GM23248 (cell line): ENCODE results near the gene PPA2. TPM values are rescaled to one million over a fixed set of nuclear protein-coding genes. Genes with fewer than 3 reads are reported as not detected.

Source experiments
- DNase-seq: peaks from one replicate; pipeline ENCODE4 v3.0.0-alpha.2; 2015
- H2AFZ ChIP-seq: fragments of 200-600 bp; sonication (generic); 2 replicates; pipeline ENCODE4 v1.6.1; 2016; ENCODE audit warnings: antibody characterized with exemption
- H3F3A ChIP-seq: fragments of 200-600 bp; sonication (generic); 2 replicates; pipeline ENCODE4 v1.6.1; 2016; ENCODE audit warnings: mild to moderate bottlenecking, antibody characterized with exemption, mixed run types; ENCODE audit not compliant: insufficient read depth
- H3K27ac ChIP-seq: fragments of 200-600 bp; sonication (generic); 2 replicates; pipeline ENCODE4 v1.5.1; 2016; ENCODE audit warnings: mild to moderate bottlenecking
- H3K27me3 ChIP-seq: fragments of 200-600 bp; sonication (generic); replicated peaks from 2 replicates; pipeline ENCODE4 v1.6.1; 2016; ENCODE audit warnings: mild to moderate bottlenecking; ENCODE audit not compliant: insufficient read depth
- H3K36me3 ChIP-seq: fragments of 200-600 bp; sonication (generic); 2 replicates; pipeline ENCODE4 v1.6.1; 2016; ENCODE audit warnings: low read depth, mild to moderate bottlenecking
- H3K4me1 ChIP-seq: fragments of 200-600 bp; sonication (generic); 2 replicates; pipeline ENCODE4 v1.6.1; 2016; ENCODE audit warnings: mild to moderate bottlenecking; ENCODE audit not compliant: insufficient read depth
- H3K4me2 ChIP-seq: fragments of 200-600 bp; sonication (generic); one replicate; pipeline ENCODE4 v1.6.1; 2016; ENCODE audit warnings: mild to moderate bottlenecking; ENCODE audit not compliant: unreplicated experiment
- H3K4me3 ChIP-seq: fragments of 200-600 bp; sonication (generic); 2 replicates; pipeline ENCODE4 v1.5.1; 2016; ENCODE audit warnings: mild to moderate bottlenecking
- H3K79me2 ChIP-seq: fragments of 200-600 bp; sonication (generic); 2 replicates; pipeline ENCODE4 v1.6.1; 2016; ENCODE audit warnings: mild to moderate bottlenecking; ENCODE audit not compliant: insufficient read depth
- H3K9ac ChIP-seq: fragments of 200-600 bp; sonication (generic); 2 replicates; pipeline ENCODE4 v1.6.1; 2016; ENCODE audit warnings: mild to moderate bottlenecking
- H3K9me2 ChIP-seq: fragments of 200-600 bp; sonication (generic); 2 replicates; pipeline ENCODE4 v1.6.1; 2016; ENCODE audit warnings: mixed run types, mild to moderate bottlenecking, moderate library complexity; ENCODE audit not compliant: insufficient read depth
- H3K9me3 ChIP-seq: fragments of 200-600 bp; sonication (generic); one replicate; pipeline ENCODE4 v1.6.1; 2017; ENCODE audit warnings: low read depth
- H4K20me1 ChIP-seq: fragments of 200-600 bp; sonication (generic); 2 replicates; pipeline ENCODE4 v1.6.0; 2016; ENCODE audit not compliant: insufficient read depth
- EZH2 ChIP-seq: fragments of 200-600 bp; sonication (generic); IDR thresholded peaks from 2 replicates; pipeline ENCODE4 v1.6.1; 2018; ENCODE audit warnings: antibody characterized with exemption, mild to moderate bottlenecking; ENCODE audit not compliant: insufficient read depth, poor library complexity, severe bottlenecking
- EZH2phosphoT487 ChIP-seq: fragments of 200-600 bp; sonication (generic); IDR thresholded peaks from 2 replicates; pipeline ENCODE4 v1.6.1; 2018; ENCODE audit warnings: antibody characterized with exemption, moderate library complexity, mild to moderate bottlenecking, low read depth; ENCODE audit not compliant: insufficient read depth
- WGBS, 2 experiments: methylation state at CpG; one replicate each; pipeline ENCODE4 v1.1.6; 2015 to 2017; ENCODE audit warnings: low lambda C conversion rate in 2 of 2, low coverage in 1 of 2; ENCODE audit errors: missing lambda C conversion rate in 2 of 2; 5-methylcytosine and 5-hydroxymethylcytosine counted together
- in situ Hi-C: fragments of 300-500 bp; cut with MboI; formaldehyde crosslinking; loops from 2 replicates; pipeline ENCODE4 v1.15.0; 2020
- polyA plus RNA-seq: library from polyadenylated mRNA; unstranded; fragments of >200 nt; fragmentation: Nextera tagmentation; extraction: Ambion mirVana; gene quantifications from 2 replicates; pipeline ENCODE4 v1.2.1, GENCODE V29; 2016
- total RNA-seq: library from RNA; depleted of rRNA; stranded (reverse); fragments of >200 nt; shearing (Covaris generic); gene quantifications from 2 replicates; pipeline ENCODE4 v1.2.3, GENCODE V29; 2014

Gene PPA2
- total and polyA plus RNA-seq, 2 experiments from 2014 or later, result 37.5 to 114 TPM

GRCh38 chr4:105400901-105401677, 72.8 kb downstream of the PPA2 start:
- DNase-seq, result no peak
- H3K4me3 ChIP-seq, result no peak overlapping the region
- in situ Hi-C loops, result no loop called here

GRCh38 chr4:105399532-105400161, 74.2 kb downstream of the PPA2 start:
- Histone ChIP-seq H3K9me3 (no peaks in the 10 kb centered on the region), H3F3A (peaks cover 13% of the 10 kb centered on the region), H2AFZ (peak overlapping the region; percentile 81), H4K20me1 (no peaks in the 10 kb centered on the region), H3K36me3 (no peaks in the 10 kb centered on the region; the same call in 1 of the 2 replicates), H3K27ac (peak overlapping the region; percentile 67), H3K4me2 (peak overlapping the region; percentile 32), H3K79me2 (no peaks in the 10 kb centered on the region), H3K4me3 (no peak overlapping the region), H3K9me2 (no peaks in the 10 kb centered on the region; the same call in 1 of the 2 replicates), H3K4me1 (peaks cover 24% of the 10 kb centered on the region), H3K9ac (peak overlapping the region; percentile 4; the same call in 1 of the 2 replicates), H3K27me3 (no peaks in the 10 kb centered on the region)
- TF ChIP-seq EZH2phosphoT487 (no peak), EZH2 (no peak)
- in situ Hi-C loops, result no loop called here
- DNase-seq, result peak; percentile 92
- 86 to 97% methylated on average over 2 of the region's 2 CpGs for WGBS, 2 experiments

More at GRCh38 chr4:105400901-105401677, 72.8 kb downstream of the PPA2 start:
- Histone ChIP-seq H3K79me2 (no peaks in the 10 kb centered on the region), H3K9me2 (no peaks in the 10 kb centered on the region; the same call in 1 of the 2 replicates), H3K27ac (no peak overlapping the region), H3K27me3 (no peaks in the 10 kb centered on the region), H3K36me3 (peaks cover 4% of the 10 kb centered on the region; the same call in 1 of the 2 replicates), H3K4me1 (peaks cover 24% of the 10 kb centered on the region), H3F3A (peaks cover 13% of the 10 kb centered on the region), H3K9ac (no peak overlapping the region), H2AFZ (no peak overlapping the region), H3K9me3 (no peaks in the 10 kb centered on the region), H4K20me1 (no peaks in the 10 kb centered on the region), H3K4me2 (no peak overlapping the region)
- TF ChIP-seq EZH2, result no peak
- TF ChIP-seq EZH2phosphoT487, result no peak
- whole genome bisulfite sequencing, 2 experiments, result 55 to 57% methylated on average over 1 of the region's 1 CpG

- Histone ChIP-seq H3K36me3 (no peaks in the 10 kb centered on the region), H3K9me2 (no peaks in the 10 kb centered on the region), H3K4me1 (peaks cover 4% of the 10 kb centered on the region), H3K4me2 (no peak overlapping the region), H3K27ac (no peak overlapping the region), H3K27me3 (no peaks in the 10 kb centered on the region), H3K79me2 (no peaks in the 10 kb centered on the region), H2AFZ (no peak overlapping the region), H3K9me3 (no peaks in the 10 kb centered on the region), H3K4me3 (no peak overlapping the region), H3F3A (no peaks in the 10 kb centered on the region), H3K9ac (no peak overlapping the region), H4K20me1 (no peaks in the 10 kb centered on the region)
- WGBS, 2 experiments, result 72 to 74% methylated on average over 4 of the region's 4 CpGs
- no peak for DNase-seq
- in situ Hi-C loops, result no loop called here
- no peak for TF ChIP-seq EZH2phosphoT487
- TF ChIP-seq EZH2, result no peak
These were observed 81.0 kb downstream of the PPA2 start for GRCh38 chr4:105392858-105393257.

GRCh38 chr4:105389167-105389566, 84.7 kb downstream of the PPA2 start:
- Histone ChIP-seq H3F3A (no peaks in the 10 kb centered on the region), H3K4me2 (no peak overlapping the region), H3K9ac (no peak overlapping the region; the same call in 1 of the 2 replicates), H3K36me3 (peaks cover 5% of the 10 kb centered on the region; the same call in 1 of the 2 replicates), H3K9me3 (no peaks in the 10 kb centered on the region), H3K4me1 (peaks cover 4% of the 10 kb centered on the region), H3K79me2 (no peaks in the 10 kb centered on the region), H3K27me3 (no peaks in the 10 kb centered on the region), H2AFZ (no peak overlapping the region), H3K4me3 (no peak overlapping the region), H3K9me2 (no peaks in the 10 kb centered on the region), H3K27ac (peak overlapping the region; percentile 14; the same call in 1 of the 2 replicates), H4K20me1 (no peaks in the 10 kb centered on the region)
- 37 to 46% methylated on average over 3 of the region's 3 CpGs for WGBS, 2 experiments
- in situ Hi-C loops, result no loop called here
- TF ChIP-seq EZH2, result no peak
- TF ChIP-seq EZH2phosphoT487, result no peak
- DNase-seq, result peak; percentile 60
